HL-60/S4 (cell line): ENCODE data around the gene CHRNA10.
"Not testable (repeated sequence)": the region's sequence is repeated elsewhere in the genome, so short reads cannot be mapped to it uniquely, and the experiment has no call there.

Experiments
- in situ Hi-C: fragments of 300-500 bp; cut with MboI; formaldehyde crosslinking; loops from 2 replicates; pipeline ENCODE4 v1.14.3; 2022; ENCODE audit warnings: low sequenced_read_pairs

CHRNA10 gene

DNA sequence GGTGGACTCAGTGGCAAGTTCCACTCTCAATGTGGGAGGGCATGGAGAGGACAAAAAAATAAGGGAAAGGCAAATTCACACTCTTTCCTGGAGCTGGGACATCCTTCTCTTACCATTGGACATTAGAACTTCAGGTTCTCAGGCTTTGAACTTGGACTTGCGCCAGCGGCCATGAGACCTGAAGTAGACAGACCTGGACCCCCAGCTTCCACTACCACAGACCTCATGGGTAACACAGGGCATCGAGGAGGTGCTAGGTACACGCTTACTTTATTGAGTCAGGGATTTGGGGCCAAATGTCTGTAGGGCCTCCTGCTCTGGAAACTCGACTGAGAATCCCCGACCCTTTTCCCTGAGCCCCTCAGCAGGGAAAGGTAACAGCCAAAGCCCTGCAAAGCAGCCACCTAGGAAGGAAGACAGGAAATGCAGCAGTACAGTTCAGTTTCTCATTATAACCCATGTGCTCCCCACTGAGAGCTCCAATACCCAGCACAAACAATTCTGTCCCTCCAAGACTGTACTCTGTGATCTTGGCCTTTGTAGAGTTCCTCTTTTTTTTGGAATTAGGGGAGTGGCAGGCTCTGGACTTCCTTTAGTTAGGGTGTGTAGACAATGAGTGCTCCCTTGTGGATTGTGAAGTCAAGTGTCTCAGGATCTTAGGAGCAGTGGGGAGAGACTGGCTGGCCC is 5.7 kb downstream of the CHRNA10 start:
- in situ Hi-C loops = no loop called here

DNA sequence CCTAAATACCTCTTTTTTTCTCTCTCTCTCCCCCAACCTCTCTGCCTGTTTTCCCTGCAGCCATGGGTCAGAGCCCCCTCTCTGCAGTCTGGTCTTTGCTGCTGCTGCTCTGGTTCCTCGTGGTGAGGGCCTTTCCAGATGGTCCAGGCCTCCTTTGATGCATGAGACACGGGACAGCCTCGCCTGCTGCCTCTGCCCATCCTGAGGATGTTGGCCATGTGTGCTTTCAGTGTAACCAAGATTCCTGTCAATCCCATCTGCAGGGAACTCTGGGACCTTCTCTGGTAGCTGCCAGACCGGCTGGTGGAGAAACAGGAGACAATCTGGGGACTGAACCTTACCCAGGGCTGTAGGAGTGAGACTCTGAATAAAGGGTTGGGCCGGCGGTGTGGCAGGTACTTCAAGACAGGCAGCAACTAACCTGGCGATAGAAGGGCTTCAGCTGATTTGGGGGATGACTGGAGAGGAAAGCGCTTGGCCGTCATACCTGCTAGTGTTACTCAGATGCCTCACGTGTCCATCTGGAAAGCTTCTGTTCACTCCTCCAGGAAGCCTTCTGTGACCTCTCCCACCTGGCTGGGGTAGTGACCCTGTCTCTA is 7.1 kb downstream of the CHRNA10 start:
- in situ Hi-C loops = no loop called here

DNA sequence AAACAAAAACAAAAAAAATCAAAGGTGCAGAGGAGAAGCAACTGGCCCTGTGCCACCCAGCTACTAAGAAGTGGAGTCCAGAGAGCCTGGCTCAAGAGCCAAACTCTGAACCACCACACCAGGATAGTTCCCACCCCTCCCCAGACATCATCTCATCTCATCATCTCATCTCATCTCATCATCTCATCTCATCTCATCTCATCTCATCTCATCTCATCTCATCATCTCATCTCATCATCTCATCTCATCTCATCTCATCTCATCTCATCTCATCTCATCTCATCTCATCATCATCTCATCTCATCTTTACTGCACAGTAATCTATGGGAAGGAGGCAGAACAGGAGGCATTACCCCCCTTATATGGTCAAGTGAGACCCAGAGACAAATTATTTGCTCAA is 8.3 kb downstream of the CHRNA10 start:
- in situ Hi-C loops = no loop called here

DNA sequence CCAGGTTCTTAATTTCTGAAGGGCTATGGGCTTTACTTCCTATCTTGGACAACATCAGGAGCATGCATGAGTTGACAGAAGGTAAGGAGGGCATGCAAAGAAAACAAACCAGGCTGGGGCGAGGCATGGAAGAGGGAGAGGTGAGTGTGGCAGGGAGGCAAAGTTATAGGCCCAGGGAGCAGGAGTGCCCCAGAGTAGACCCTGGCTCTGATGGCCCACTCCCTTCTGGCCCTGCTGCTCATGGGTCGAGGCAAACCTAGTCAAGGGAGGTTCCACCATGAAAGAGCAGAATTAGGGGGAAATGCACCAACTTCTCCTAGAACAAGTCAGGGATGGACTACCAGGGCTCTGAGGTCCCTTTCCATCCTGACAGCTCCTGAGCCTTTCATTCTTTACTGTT is 10.2 kb downstream of the CHRNA10 start:
- in situ Hi-C loops = no loop called here

DNA sequence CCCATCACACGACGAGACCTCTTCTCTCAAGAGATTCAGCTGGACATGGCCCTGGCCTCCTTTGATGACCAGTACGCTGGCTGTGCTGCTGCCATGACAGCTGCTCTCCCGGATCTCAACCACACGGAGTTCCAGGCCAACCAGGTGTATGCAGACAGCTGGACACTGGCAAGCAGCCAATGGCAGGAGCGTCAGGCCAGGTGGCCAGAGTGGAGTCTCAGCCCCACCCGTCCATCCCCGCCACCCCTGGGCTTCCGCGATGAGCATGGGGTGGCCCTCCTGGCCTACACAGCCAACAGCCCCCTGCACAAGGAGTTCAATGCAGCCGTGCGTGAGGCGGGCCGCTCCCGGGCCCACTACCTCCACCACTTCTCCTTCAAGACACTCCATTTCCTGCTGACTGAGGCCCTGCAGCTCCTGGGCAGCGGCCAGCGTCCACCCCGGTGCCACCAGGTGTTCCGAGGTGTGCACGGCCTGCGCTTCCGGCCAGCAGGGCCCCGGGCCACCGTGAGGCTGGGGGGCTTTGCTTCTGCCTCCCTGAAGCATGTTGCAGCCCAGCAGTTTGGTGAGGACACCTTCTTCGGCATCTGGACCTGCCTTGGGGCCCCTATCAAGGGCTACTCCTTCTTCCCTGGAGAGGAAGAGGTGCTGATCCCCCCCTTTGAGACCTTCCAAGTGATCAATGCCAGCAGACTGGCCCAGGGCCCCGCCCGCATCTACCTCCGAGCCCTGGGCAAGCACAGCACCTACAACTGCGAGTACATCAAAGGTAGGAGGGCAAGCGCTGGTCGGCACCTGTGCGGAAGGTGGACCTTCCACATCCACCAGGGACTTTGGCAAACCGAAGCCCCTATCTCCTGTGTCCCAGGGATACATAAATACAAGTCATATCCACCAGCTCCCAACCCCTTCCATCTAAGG is 11.3 kb downstream of the CHRNA10 start:
- in situ Hi-C loops = no loop called here

DNA sequence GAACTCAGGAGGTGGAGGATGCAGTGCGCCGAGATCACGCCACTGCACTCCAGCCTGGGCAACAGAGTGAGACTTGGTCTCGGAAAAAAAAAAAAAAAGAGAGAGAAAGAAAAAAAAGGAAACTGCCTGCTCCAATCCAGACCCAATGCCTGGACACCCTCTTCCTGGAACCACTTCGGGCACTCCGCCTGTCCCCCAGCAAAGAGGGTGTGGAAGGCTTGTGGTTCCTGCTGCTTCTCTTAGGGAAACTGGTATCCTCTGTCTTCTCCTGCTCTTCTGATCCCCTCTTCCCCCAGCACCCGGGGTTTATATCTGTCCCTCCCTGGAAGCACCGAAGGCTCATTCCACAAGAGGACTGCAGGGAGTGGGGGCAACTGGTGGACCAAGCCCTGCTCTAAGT is 12.9 kb downstream of the CHRNA10 start:
- in situ Hi-C loops = no loop called here

DNA sequence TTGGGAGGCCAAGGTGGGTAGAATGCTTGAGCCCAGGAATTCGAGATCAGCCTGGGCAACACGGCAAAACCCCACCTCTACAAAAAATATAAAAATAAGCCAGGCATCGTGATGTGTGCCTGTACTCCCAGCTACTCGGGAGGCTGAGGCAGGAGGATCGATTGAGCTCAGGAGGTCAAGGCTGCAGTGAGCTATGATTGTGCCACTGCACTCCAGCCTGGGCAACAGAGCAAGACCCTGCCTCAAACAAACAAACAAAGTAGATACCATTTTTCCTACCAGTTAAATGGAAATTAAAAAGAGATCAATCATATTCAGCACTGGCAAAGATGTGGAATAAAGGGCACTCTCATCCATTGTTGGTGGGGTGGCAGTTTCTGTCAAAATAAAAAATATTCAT is 13.9 kb downstream of the CHRNA10 start:
- in situ Hi-C loops = not testable (repeated sequence)

DNA sequence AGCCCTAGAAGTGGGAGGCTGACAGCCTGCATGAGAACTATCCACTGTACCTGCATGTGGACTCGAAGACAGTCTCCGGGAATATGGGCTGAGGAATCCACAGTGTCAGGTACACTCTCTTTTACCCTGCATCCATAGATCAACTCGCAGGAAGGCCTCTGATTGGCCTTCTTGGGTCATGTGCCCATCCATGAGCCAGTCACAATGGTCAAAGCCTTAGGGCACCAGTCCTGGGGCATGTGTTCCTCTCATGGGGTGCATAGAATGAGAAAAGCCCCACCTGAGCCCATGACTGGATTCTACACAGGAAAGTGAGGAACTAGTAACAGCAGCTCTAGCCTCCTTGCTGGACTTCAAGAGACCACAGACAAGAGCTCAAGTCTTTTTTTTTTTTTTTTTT is 15.6 kb downstream of the CHRNA10 start:
- in situ Hi-C loops = no loop called here

DNA sequence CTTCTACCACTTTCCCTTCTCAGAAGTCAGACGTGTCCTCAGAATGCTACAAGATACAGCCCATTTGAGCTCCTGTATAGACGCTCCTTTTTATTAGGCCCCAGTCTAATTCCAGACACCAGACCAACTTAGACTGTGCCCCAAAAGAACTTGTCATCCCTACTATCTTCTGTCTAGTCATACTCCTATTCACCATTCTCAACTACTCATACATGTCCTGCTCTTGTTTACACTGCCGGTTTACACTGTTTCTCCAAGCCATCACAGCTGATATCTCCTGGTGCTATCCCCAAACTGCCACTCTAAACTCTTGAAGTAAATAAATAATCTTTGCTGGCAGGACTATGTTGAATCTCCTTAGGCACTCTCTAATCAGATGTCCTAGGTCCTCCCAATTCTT is 18.7 kb downstream of the CHRNA10 start:
- in situ Hi-C loops = not testable (repeated sequence)

DNA sequence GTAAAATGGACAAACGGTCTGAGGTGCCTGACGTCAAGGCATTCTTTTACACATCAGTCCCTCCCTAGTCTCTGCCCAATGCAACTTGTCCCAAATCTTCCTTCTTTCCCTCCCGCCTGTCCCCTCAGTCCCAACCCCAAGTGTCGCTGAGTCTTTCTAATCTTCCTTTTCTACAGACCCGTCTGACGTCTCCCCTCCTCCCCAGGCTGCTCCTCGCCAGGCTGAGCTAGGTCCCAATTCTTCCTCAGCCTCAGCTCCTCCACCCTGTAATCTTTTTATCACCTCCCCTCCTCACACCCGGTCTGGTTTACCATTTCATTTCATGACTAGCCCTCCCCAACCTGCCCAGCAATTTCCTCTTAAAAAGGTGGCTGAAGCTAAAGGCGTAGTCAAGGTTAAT is 21.8 kb downstream of the CHRNA10 start:
- in situ Hi-C loops = not testable (repeated sequence)

DNA sequence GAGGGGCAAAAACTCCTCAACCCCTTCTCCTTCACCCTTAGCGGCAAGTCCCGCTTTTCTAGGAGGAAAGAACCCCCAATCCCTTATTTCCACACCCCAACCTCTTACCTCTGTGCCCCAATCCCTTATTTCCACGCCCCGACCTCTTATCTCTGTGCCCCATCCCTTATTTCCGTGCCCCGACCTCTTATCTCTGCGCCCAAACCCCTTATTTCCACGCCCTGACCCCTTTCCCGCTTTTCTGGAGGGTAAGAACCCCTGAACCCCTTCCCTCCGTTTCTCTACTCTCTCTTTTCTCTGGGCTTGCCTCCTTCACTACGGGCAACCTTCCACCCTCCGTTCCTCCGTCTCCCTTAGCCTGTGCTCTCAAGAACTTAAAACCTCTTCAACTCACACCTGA is 22.3 kb downstream of the CHRNA10 start:
- in situ Hi-C loops = not testable (repeated sequence)

DNA sequence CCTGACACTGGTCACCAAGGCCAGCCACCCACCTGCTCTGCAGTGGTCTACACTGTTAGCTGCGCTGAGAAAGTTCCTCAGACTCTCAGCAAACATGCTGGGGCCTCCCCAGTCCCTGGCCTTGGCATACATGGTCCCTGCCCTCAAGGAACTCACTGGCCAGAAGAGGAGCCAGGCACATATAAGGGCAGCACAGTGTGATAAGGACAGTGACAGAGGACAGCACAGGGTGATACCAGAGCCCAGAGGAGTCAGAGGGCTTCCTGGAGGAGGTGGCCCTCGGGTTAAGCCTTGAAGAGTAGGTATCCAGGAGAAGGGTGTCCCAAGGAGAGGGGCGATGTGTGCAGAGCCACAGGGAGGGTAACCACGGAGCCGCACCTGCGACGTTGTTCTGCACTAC is 25.6 kb downstream of the CHRNA10 start:
- in situ Hi-C loops = no loop called here

DNA sequence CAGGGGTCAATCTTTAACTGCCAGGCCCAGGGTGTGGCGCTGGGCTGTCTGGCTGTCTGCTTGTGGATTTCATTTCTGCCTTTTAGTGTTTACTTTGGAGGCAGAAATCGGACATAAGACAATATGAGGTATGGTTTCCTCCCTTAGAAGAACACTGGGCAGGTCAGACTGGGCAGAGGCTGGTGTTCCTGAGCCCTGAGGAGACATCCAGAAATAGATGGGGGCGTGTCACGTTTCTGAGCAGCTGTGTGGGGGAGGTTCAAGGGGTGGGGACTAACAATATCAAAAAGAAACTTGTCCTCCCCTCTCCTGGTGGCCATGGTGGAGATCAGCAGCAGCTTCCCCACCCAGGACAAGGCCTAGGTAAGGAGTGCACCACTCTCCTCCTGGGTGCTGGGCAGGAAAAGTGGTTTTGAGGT is 26.4 kb downstream of the CHRNA10 start, which contains the start of gene ART1:
ART1 (plus strand) TSS at position 312 of the 419 bp plus-strand sequence. CDS start 14,086 bp downstream, outside the sequence.
- in situ Hi-C loops = no loop called here

DNA sequence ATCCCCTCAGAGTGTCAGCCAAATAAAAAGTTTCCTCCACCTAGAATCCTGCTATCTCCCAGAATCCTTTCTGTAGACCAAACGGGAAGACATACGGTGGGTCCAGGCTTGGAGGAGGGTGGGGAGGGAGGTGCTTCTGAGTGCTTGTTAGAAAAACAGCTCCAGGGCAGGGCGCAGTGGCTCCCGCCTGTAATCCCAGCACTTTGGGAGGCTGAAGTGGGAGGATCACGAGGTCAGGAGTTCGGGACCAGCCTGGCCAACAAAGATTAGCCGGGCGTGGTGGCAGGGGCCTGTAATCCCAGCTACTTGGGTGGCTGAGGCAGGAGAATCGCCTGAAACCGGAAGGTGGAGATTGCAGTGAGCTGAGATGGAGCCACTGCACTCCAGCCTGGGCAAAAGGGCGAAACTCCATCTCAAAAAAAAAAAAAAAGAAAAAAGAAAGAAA is 28.1 kb downstream of the CHRNA10 start:
- in situ Hi-C loops = not testable (repeated sequence)

DNA sequence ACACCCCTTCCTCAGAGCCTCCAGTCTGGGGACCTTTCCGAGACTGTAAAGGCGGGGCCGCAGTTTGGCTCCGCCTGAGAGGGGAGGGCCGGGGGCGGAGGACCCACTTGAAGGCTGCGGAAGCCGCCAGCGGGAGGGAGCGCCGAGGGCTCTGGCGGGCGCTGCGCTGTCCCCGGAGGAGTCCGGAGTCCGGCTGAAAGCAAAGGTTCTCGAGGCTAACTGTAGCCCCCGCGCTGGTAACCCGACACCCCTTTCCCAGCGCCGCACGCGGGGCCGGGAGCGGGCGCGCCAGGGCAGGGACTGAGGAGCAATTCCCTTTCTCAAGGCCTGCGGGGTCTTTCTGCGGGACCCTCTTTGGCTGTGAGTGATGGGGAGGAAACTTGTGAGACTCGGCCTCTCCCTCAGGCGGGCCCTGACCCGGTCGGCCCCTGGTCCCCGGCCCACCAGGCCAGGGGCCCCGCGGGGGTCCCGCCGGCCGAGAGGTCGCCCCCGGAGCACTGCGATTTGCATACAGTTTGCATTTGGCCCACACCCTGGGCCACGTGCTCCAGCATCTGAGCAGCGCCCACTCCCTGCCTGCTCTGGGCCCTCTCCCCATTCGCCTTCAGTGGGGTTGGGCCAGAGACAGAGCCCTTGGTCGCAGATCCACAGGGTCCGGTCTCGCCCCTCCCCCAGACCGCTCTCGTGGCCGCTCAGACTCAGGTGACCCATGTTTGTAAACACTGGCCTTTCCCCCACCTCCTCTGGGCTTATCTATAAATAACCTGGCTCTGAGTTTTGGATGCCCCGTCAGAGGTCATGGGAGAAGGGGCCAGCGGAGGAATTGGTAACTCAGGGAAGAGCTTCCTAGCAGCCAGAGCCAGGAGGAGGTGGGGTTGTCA is 28.9 kb downstream of the CHRNA10 start:
- in situ Hi-C loops = no loop called here

DNA sequence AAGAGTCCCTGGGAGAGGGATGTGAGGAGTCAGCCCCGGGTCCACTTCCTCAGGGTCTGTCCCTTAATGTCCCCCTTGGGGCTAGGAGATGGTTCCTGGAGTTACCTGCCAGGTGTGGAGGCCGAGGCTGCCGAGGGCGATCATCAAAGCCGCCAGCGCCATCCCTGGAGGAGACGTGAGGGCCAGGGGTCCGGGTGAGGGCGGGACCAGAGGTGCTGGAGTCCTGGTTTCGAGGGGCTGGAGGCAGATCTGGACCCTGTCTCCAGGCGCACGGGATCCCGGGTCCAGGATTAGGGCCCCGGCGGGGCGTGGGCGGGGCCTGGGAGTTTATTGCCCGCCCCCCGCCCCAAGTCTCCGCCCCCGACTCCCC is 29.5 kb downstream of the CHRNA10 start, which contains the start of gene ART5:
ART5 (minus strand) TSS at position 292 of the 370 bp plus-strand sequence; CDS start at position 162, 130 bp downstream.
- in situ Hi-C loops = no loop called here

DNA sequence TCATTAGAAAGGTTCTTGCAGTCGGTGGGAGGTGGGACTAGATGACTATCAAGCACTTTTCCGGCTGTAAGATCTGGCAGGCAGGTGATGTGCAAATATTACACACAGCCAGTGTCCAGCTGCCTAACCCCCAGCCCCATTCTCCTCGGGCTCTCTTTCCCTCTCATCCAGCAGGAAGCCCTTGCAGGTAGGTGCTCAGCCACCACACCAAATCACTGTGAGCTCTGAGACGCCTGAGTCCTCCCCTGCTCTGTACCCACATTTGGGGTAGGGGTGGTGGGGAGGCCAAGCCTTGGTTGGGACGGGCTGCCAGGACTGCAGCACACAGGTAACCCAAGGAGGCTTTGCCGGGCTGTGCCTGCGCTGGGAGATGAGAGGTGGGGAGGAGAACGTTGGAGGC is 30.0 kb downstream of the CHRNA10 start:
- in situ Hi-C loops = no loop called here

DNA sequence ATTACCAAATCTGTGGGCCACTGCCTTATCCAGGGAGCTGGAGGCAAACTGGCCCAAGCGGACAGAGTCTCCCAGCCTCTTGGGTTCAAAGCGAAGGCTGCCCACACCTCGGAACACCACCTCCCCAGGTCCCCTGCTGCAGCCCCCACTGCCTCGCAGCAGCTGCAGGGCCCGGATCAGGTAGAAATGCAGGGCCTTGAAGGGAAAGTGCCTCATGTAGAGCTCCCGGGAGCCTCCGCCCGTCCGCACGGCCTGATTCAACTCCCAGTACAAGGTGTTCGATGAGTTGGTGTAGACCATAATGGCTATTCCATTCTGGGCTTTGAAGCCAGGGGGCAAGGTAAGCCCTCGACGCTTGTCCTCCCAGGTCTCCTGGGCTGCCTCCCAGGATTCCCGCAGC is 31.3 kb downstream of the CHRNA10 start:
- in situ Hi-C loops = no loop called here

DNA sequence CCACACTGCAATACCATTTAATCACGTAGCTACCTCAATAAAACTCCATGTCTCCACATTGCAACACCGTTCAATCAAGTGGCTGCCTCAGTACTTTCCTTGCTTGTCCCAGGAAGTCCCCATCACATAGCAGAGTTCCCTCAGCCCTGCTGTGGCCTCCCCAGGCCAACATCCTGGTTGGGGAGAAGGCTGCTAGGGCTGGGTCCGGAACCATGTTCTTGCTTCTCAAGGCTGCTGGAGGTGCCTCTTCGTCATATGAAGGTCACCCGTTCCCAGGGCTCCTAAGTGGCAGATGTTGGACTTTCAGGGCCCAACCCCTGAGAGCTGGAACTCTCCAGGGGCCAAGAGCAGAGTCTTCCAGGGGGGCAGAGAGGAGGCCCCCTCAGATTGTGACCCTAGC is 32.7 kb downstream of the CHRNA10 start:
- in situ Hi-C loops = no loop called here

DNA sequence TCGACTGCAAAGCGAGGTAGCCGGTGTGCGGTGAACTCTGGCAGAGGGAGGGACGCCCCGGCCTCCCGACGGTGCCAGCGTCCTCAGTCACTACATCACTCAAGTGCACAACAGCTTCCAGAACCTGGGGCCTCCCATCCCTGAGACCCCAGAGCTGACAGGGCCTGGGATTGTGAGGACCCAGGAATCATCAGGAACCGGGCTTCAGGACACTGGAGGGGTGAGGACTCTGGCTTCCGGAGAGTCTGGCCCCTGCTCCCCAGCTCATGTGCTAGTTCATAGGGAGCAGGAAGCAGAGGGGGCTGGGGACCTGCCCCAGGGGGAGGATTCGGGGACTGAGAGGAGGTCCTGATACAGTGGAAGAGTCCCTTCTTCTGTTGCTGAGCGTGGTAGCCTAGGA is 34.0 kb downstream of the CHRNA10 start:
- in situ Hi-C loops = no loop called here
